Measurements from ENCODE around the gene IL17RD.

Gene IL17RD

DNA sequence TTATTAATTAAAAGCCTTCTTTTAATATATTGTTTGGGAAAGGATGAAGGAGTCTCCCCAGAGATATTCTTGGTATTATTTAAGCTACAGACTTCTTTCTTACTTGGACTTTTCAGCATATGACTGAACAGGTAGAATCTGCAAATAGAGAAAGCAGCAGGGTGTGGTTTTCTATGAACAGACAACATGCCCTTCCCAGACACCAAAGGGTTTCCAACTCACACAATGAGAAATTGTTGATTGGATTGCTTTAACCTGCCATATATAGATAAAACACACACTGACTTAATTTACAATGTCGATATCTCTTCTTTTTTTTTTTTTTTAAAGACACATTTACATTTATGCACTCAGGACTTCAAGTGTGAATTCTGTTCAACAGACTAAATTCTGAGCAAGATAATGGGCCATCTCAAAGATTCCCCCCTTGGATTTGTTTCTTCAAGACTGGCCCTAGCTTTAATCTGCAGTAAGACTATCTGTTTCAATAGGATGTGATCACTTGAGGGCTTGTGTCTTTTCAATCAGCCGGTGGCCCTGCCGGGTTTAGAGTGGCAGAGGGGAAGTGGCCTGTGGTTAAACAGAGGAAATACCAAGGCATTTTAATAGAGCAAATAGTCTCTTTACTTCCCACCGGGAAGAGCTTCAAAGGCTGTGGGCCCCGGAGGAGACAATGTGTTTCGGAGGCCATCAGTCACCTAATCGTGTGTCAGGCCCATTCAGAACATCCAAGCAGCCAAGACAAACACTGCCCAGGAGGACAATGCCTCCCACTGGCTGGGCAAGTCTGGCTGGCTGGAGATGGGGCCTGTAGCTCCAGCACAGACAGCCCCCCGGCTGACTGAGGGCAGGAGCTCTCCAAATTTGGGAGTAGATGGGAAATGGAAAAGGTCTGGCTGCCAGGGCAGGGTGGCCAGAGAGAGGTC is 6.1 kb downstream of the IL17RD start:
- no peak for DNase-seq (ENCODE audit: low read depth in 4 of 4, low spot score in 1 of 4)

DNA sequence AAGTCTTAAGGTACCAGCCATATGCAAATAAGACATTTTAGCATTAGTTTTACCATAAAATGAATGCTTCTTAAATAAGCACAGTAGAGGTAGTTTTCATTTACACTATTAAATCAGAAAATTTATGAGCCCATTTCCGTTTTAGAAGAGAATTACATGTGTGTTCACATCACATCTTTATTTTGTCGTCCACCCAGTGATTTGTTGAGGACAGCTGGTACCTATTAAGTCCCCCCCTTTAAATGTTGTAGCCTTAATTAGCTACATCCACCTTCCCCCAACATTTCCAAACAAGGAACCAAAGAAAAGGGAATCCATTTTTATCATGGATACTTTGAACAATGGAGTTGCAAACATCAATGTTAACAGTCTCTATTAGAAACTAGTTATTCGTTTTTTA is 6.8 kb downstream of the IL17RD start:
- no peak for DNase-seq (ENCODE audit: low read depth in 4 of 4, low spot score in 1 of 4)

DNA sequence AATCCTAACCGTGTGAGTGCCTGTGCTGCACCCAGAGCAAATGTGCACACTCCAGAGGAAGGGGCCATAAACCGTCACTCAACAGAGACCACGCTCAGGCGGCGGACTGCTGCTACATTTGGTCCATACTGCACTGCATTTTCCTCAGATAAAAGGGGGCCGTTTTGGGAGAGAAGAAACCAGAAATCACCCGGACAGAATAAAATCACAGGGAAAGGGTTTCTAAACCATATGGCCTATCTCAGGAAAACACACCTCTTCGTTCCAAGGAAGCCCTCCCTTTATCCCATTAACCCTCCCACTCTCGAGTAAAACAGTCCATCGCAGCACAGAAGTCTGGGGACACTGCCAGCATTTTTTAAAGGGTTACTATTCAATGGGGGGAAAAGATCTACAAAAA is 7.6 kb downstream of the IL17RD start:
- DNase-seq (ENCODE audit: low read depth in 4 of 4, low spot score in 1 of 4) = no peak

DNA sequence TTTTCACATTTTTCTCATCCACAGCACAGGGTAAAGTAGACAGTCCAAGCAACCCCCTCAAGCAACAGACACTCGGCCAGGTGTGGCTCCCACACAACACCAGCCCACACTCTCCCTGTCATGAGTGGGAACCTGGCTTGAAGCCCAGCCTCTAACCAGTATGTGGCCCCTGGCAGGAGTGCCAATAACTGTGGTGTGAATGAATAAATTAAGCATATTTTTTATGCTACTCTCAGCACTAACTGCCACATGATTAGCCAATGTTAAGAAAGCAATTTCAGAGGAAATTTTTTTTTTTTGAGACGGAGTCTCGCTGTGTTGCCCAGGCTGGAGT is 9.9 kb downstream of the IL17RD start:
- no peak for DNase-seq (ENCODE audit: low read depth in 4 of 4, low spot score in 1 of 4)

DNA sequence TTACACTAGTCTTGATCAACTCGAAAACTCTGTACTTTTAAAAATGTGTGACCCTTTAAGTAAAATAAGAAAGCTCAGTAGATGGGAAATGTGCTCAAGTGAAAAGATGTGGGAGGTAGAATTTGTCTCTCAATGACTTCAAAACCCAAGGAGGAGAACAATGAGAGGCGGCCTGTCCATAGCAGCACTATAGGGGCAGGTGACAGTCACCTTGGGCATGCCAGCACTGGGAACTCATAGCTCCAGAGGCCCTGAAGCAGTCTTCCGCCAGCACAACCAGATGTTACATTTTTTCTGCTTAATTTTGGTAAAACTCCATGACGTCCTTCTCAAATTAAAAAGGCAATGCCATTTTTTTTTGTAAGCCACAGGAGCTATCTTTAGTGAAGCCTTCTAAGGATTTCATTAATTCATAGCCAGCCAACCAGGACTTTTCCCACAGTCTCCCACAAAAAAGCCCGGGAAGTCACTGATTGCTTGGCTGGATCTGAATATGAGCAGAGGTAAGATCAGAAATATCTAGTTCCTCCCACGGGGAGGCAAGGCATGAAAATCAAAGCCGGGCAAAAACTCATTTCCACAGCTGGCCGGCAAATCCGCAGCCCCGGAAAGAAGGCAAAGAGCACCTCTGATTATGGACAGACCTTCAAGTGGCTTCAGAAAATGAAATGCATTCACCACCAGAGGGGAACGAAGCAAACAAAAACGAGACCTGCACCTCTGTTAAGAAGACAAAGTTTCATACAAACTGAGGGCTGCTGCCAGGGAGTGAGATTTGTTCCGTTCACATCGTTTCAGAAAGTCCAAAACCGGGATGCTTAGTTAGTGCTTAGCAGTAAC is 10.5 kb downstream of the IL17RD start:
- no peak for DNase-seq (ENCODE audit: low read depth in 4 of 4, low spot score in 1 of 4)

DNA sequence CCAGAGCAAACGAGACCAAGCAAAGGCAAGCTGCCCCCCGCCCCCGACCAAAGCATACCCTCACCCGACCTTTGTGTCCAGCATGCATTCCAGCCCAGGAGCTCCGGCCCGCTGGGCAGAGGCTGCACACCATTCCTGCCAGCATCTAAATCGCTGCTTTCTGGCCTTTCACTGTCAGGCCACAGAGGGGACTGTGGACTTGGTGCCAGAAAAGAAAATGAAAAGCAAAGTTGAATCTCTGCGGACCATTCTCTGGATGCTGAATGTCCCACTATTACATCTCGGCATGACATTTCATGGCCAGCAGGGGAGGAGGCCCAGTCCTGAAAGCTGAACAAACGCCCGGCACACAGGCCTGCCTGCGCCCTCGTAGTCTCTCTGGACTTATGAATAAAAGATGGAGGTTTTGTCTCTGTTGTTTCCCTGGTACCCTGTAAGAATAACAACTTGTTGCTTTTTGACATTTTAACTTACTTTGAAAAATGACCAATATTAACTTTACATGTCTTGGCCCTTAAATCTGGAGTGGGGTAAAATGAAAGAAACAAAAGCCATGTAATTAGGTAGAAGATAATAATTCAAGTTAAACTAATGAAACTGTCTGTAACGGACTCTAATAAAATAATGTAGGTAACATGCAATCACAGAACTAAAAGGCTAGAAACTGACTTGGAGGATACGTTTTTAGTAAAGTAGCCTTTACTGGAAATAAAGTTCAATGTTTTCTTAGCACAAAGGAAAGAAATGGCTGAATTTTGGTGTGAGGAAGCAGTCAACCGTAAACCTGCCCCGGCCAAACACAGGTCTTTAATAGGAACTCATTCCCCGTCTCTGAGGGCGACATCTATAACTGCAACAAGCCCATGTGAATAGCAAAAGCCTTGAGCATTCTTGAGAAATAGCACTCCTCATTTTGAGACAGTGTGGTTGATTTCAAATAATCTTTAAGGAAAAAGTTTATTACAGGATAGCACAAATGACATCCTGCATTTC is 12.7 kb downstream of the IL17RD start:
- no peak for DNase-seq (ENCODE audit: low read depth in 4 of 4, low spot score in 1 of 4)

DNA sequence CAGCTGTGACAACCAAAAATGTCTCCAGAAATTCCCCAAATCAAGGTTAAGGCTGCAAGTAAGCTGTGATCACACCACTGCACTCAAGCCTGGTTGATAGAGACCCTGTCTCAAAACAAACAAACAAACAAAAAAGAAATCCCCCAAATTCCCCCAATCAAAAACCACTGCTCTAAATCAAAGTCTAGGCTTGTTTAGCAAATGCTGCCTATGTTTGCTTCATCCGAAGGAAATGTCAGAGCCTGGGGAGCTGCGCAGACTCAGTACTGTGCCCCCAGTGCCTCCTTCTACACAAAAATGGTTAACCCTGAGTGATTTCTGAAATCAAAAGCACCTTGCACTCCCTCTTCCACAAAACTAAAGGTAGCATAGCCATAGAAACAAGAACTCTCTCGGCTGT is 13.4 kb downstream of the IL17RD start:
- no peak for DNase-seq (ENCODE audit: low read depth in 4 of 4, low spot score in 1 of 4)

DNA sequence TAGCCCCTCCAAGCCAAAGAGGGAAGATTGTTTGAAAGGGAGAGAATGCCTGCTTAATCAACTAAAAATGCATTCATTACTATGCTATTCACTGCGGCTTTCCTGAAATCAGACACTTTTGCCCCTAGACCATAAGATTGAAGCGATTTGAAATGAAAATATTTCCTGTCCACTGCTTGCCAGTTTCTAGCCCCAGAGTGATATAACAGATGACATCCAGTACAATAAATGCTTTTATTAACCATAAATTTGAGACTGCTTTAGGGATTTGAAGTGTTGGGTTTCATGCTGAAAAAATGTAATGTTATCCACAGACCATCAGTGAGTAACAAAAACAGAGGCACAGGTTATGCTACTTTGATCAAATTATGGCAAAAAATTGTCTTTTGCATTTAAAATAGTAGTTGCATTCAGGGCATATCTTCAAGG is 14.1 kb downstream of the IL17RD start:
- DNase-seq (ENCODE audit: low read depth in 4 of 4, low spot score in 1 of 4) = no peak

DNA sequence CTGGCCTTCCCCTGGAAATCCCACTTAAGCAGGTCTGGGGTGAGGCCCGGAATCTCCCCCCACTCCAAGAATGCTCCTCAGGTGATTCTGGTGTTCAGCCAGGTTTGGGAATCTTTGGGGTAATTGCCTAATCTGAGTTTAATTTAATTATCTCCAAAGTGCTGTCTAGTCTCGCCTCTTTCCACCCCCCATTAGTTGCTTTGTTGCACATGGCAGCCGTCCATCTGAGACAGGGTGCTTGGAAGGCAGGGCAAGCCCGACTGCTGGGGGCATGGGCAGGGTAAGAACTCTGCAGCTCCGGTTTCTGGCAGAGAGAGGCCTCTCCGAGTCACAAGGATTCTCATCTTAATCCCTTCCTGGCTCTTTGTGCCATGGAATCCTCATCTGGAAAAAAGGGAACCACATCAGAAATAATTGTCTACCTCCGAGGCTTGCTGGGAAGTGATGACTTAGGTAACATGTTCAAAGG is 15.0 kb downstream of the IL17RD start:
- no peak for DNase-seq (ENCODE audit: low read depth in 4 of 4, low spot score in 1 of 4)

DNA sequence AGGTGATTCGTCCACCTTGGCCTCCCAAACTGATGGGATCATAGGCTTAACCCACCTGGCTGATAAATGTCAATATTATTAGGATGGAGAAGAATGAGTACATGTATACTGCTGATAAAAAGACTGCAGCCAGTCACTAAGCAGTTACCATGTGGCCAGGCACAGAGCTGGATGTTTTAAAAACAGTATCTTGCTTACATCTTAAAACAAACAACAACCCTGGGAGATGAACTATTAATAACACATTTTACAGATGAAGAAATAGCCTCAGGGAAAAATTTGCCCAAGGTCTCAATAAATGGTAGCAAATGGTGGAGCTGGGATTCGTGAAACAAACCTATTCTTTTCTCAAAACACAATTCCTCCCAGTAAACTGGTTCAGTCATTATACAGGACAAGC is 18.1 kb downstream of the IL17RD start:
- no peak for DNase-seq (ENCODE audit: low read depth in 4 of 4, low spot score in 1 of 4)

DNA sequence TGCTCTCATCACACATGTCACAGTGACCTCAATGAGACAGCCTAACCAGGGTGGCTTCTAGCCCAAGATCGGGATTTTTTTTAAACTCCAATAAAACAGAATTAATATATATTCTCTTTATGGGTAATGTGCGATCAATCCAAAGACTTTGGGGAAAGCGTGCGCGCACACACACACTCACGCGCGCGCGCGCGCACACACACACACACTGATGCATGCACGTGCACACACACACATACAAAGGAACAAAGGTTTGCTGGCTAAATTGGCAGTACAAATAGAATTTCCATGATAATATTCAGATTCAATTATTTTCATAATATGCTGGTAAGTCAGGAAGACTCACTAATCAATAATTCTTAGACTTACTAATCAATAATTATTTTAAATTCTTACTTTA is 19.3 kb downstream of the IL17RD start:
- no peak for DNase-seq (ENCODE audit: low read depth in 4 of 4, low spot score in 1 of 4)

DNA sequence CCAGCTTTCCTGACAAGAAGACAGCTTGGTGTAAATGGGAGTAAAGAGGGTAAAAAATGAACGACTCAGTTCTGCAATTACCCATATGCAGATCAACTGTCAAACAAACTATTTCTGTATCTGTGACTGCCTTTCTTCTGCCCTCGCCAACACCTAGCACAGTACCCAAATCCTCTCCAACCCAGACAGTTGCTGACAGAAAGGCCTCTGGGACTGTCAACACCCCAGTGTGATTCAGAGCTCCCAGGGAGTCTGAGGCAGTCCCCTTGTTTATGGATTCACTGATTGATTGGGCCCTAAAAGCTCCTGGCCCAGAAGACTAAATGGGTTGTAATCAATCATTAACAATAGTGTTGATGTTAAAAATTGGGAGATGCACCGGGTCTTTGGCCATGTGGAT is 20.2 kb downstream of the IL17RD start:
- DNase-seq (ENCODE audit: low read depth in 4 of 4, low spot score in 1 of 4) = no peak

DNA sequence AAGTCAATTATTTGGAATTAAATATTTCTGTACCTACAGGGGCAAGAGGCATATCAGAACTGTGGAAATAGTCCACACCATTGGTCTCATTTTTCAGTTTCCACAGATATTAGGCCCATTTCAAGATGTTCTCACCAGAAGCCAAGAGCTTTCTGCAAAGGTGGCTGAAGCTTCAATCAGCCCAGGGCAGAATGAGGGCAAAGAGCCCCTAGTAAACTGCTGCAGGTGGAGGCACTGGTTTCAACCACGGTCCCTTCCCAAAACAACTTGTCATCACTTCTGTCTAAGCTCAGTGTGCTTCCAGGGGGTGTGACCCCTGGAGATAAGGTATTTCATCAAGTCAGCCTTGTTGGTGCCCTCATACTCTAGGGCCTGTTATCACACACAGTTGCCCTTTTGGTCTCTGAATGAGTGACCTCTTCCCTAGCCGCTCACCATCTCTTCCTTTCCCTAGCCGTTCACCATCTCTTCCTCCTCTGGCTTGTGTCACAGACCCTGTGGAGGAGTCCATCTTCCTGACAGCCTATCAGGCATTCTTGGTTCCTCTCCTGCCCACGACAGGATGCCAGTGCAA is 21.2 kb downstream of the IL17RD start:
- DNase-seq (ENCODE audit: low read depth in 4 of 4, low spot score in 1 of 4) = no peak

DNA sequence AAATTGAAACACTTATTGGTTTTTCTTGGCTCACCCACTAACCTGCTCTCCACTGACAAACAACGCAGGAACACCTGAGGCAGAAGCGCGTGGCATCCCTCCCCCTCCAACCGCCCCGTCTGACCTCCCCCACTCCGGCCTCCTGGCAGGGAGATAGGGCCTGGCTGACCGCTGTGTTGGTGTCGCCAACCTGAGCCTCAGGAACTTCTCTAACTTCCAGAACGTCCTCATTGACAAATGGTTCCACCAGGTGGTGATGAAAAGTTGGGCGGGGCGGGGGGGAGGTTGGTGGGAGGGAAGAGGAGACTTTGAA is 22.8 kb downstream of the IL17RD start:
- DNase-seq (ENCODE audit: low read depth in 4 of 4, low spot score in 1 of 4) = no peak

DNA sequence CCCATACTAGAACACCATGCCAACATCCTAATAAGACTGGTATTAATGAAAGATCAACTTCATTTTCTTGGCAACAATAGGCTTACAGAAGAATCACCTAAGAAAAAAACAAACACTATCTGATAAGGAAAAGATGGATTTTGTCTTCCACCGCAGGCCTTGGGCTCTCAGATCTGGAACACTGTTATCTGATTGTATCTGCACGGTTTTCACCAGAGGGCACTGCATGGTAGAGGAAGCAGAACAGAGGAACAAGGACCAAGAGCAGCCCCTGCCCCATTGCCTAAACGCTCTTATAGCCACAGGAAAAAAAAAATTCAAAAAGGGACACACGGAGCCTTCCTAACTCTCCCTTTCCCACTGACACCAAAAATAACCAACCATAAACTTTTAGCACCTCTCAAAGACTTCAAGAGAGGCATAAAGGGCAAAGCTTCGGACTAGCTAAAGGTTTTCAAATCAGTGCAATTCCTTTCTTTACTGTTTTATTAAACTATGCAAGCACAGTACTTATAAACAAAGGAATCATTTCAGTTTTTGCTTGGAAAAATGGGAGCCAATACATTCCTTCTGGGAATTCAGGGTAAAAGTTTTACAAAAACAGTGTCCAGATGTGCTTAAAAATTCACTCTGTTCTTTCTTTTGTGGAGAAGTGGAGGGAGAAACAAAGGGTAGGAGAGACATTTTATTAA is 23.3 kb downstream of the IL17RD start:
- DNase-seq (ENCODE audit: low read depth in 4 of 4, low spot score in 1 of 4) = no peak

DNA sequence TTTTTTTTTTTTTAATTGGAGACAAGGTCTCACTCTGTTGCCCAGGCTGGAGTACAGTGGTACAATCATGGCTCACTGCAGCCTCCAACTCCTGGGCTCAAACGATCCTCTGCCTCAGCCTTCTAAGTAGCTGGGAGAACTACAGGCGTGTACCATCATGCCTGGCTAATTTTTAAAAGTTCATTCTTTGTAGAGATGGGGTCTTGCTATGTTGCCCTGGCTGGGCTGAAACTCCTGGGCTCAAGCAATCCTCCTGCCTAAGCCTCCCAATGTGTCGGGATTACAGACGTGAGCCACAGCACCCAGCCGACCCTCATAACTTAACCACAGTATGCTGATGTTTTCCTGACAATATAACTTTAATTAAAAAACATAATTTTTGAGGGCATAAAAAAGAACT is 24.3 kb downstream of the IL17RD start:
- DNase-seq (ENCODE audit: low read depth in 4 of 4, low spot score in 1 of 4) = no peak

DNA sequence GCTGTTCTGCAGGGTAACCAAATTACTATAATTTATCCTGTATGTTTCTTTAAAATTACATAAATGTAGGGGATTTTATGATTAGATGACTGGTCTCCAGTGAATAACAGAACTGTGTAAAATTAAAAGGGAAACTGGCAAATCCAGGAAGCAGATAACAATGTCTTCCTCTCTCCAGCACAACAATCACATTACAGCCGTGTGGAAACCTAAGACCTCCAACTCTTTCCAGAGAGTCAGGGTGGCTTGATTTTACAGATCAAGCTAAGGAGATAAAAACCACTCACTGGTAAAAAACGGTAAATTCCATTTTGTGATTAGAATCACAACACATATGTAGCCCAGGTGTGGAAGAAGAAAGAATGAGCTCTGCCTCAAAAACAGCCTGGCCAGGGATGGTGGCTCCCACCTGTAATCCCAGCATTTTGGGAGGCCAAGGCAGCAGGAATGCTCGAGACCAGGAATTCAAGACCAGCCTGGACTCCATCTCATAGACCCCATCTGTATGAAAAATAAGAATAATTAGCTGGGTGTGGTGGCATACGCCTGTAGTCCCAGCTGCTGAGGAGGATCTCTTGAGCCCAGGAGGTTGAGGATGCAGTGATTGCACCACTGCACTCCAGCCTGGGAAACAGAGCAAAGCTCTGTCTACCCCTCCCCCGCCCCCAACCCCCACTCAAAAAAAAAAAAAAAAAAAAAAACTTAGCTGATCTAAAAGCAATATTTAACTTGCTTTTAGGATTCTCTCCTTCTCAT is 29.0 kb downstream of the IL17RD start:
- DNase-seq (ENCODE audit: low read depth in 4 of 4, low spot score in 1 of 4) = no peak

DNA sequence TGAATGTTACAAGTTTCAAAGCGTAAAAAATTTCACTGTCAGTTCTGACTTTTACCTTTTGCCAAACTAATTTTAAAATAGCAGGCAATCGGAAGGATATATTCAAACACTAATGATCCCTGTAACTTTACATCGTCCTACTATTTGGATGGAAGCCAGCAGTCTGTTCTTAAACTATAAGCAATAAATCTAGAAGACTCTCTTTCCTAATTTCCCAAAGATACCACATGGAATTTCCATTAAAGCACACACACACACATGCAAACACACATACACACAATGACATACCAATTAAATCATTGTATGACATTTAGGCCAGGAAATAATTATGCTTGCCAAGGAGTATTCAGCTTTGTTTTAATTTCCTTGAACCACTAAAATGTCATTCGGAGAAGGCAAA is 32.0 kb downstream of the IL17RD start:
- DNase-seq (ENCODE audit: low read depth in 4 of 4, low spot score in 1 of 4) = no peak

DNA sequence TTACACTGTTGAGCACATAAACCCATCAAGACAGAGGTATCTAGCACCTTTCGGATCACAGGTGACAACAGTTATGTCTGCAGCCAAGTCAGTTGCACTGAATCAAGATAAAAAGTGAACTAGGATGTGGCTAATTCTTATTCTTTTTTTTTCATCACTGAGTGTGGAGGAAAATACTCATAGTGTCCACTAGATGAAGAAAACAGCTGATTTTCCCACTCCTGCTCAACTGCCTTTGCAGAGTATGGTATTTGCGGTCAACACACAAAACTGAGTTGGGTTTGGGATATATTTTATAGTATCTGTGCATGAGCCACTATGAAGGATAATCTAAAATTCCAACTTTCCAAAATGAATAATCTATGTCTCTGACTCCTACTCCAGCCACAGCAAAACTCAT is 32.5 kb downstream of the IL17RD start:
- DNase-seq (ENCODE audit: low read depth in 4 of 4, low spot score in 1 of 4) = no peak

DNA sequence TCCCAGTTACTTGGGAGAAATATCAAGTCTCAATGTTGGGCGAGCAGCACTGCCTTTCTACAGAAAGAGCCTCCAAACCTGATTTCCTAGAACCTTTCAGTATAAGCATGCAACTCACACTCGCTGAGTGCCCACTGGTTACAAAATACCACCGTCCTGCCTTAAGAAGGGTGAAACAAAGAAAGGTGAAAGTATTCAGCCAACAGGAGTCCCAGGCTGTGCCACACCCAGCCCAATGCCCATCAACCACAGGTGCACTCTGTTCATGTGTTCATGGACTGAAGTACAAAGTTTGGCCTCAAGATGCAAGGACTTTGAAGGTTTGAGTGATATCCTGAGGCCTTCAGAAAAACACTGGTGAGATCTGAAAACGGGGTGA is 34.0 kb downstream of the IL17RD start:
- no peak for DNase-seq (ENCODE audit: low read depth in 4 of 4, low spot score in 1 of 4)
